ENCODE results near the gene ADGRL4.

- TF ChIP-seq CTCF (IDR thresholded peaks at IDR 0.05) (no peak), POLR2A (IDR thresholded peaks at IDR 0.05) (no peak)
These were observed 19.5 kb downstream of the ADGRL4 start for GRCh38 chr1:78987042-78987441.

Data from adrenal gland (tissue), 5 donors.